A549 (cell line): Measurements from ENCODE around the gene PTTG1IP. TPM values are rescaled to one million over a fixed set of nuclear protein-coding genes. Genes with fewer than 3 reads are reported as not detected.

Experiments
- ATAC-seq, 2 experiments: fragments of 200-7000 bp in 1 of 2; fragments of >200 bp in 1 of 2; cut with Nextera tagmentation in 1 of 2; cut with Tn5 transposase in 1 of 2; 3 replicates each; pipeline versions ENCODE4 v1.8.0 to v1.9.1; 2018 to 2020; ENCODE audit warnings: mild to moderate bottlenecking in 1 of 2, moderate library complexity in 1 of 2
- CTCF ChIA-PET: fragments of 300-600 bp; sonication (Branson Sonifier 250); formaldehyde crosslinking; extraction: SDS; loops from one replicate; lab custom pipeline; 2021; ENCODE audit warnings: antibody characterized with exemption, inconsistent platforms; lab: Yijun Ruan, JAX
- POLR2A ChIA-PET: fragments of 350-600 bp; formaldehyde crosslinking; extraction: SDS; loops from one replicate; lab custom pipeline; 2021; ENCODE audit warnings: antibody characterized with exemption, inconsistent platforms; lab: Yijun Ruan, JAX
- DNase-seq, 2 experiments: peaks; one replicate each; pipeline versions ENCODE4 v3.0.0 to v3.0.0-alpha.2; 2011 to 2016; ENCODE audit warnings: low read depth in 1 of 2, low spot score in 1 of 2
- FAIRE-seq: peaks from 2 replicates; lab custom pipeline; 2011; peaks lifted over from hg19 to GRCh38; lab: Jason Lieb, UNC
- H3K27ac ChIP-seq, 2 experiments: fragments of >200 bp; sonication (Bioruptor Twin); formaldehyde crosslinking; 3 replicates each; pipeline ENCODE4 v1.5.1; 2016 to 2017
- H3K4me1 ChIP-seq: fragments of >200 bp; sonication (Bioruptor Twin); formaldehyde crosslinking; 3 replicates; pipeline ENCODE4 v1.6.1; 2016
- H3K4me2 ChIP-seq: fragments of >200 bp; sonication (Bioruptor Twin); formaldehyde crosslinking; 3 replicates; pipeline ENCODE4 v1.6.1; 2016
- H3K4me3 ChIP-seq: fragments of >200 bp; sonication (Bioruptor Twin); formaldehyde crosslinking; 3 replicates; pipeline ENCODE4 v1.5.1; 2016
- H3K9me3 ChIP-seq: fragments of >200 bp; sonication (Bioruptor Twin); formaldehyde crosslinking; 3 replicates; pipeline ENCODE4 v1.6.1; 2016
- BCL3 ChIP-seq: fragments of >200 bp; sonication (Bioruptor Twin); formaldehyde crosslinking; IDR thresholded peaks from 3 replicates; pipeline ENCODE4 v1.6.1; 2016
- CBX8 ChIP-seq: fragments of 200-600 bp; sonication (generic); IDR thresholded peaks from 2 replicates; pipeline ENCODE4 v1.6.1; 2016
- CHD2 ChIP-seq: fragments of 150-350 bp; IDR thresholded peaks from 2 replicates; pipeline ENCODE4 v1.6.1; 2014; ENCODE audit warnings: low read length; ENCODE audit not compliant: partially characterized antibody
- CHD4 ChIP-seq: fragments of 200-600 bp; sonication (generic); IDR thresholded peaks from 2 replicates; pipeline ENCODE4 v1.6.1; 2016; ENCODE audit warnings: antibody characterized with exemption, mild to moderate bottlenecking, borderline replicate concordance
- CTCF ChIP-seq: fragments of >200 bp; sonication (Bioruptor Twin); formaldehyde crosslinking; IDR thresholded peaks from 3 replicates; pipeline ENCODE4 v1.5.1; 2016
- E2F6 ChIP-seq: IDR thresholded peaks from 2 replicates; pipeline ENCODE4 v1.6.1; 2012; ENCODE audit warnings: low read depth, borderline replicate concordance
- EP300 ChIP-seq, 2 experiments: fragments of >200 bp; sonication (Bioruptor Twin); formaldehyde crosslinking; IDR thresholded peaks; 2 replicates in 1 of 2; 3 replicates in 1 of 2; pipeline ENCODE4 v1.6.1; 2016 to 2017
- HDAC2 ChIP-seq: fragments of 200-600 bp; sonication (generic); IDR thresholded peaks from 2 replicates; pipeline ENCODE4 v1.6.1; 2016
- HES2 ChIP-seq: fragments of >200 bp; sonication (Bioruptor Twin); formaldehyde crosslinking; IDR thresholded peaks from 2 replicates; pipeline ENCODE4 v1.6.1; 2016
- HMGXB4 ChIP-seq: fragments of 250-450 bp; sonication (Bioruptor Pico); IDR thresholded peaks from 2 replicates; pipeline ENCODE4 v1.5.0; 2021; ENCODE audit warnings: mild to moderate bottlenecking, moderate library complexity, borderline replicate concordance
- HOXA7 ChIP-seq: fragments of 250-450 bp; sonication (Bioruptor Pico); IDR thresholded peaks from 2 replicates; pipeline ENCODE4 v1.5.0; 2020; ENCODE audit warnings: mild to moderate bottlenecking, moderate library complexity
- KDM1A ChIP-seq: fragments of 200-600 bp; sonication (generic); IDR thresholded peaks from 2 replicates; pipeline ENCODE4 v1.6.1; 2016; ENCODE audit warnings: low read depth, mild to moderate bottlenecking
- KDM5A ChIP-seq: fragments of 200-600 bp; sonication (generic); IDR thresholded peaks from 2 replicates; pipeline ENCODE4 v1.6.1; 2016; ENCODE audit warnings: antibody characterized with exemption, mild to moderate bottlenecking
- MAFK ChIP-seq: fragments of 450-650 bp; IDR thresholded peaks from 2 replicates; pipeline ENCODE4 v1.6.1; 2014; ENCODE audit not compliant: partially characterized antibody
- MAZ ChIP-seq: fragments of 150-350 bp; IDR thresholded peaks from 2 replicates; pipeline ENCODE4 v1.6.1; 2014; ENCODE audit warnings: antibody characterized with exemption, low read depth, low read length, borderline replicate concordance
- MYC ChIP-seq: IDR thresholded peaks from 2 replicates; pipeline ENCODE4 v1.6.1; 2012; ENCODE audit warnings: mild to moderate bottlenecking, inconsistent platforms, low read length, improper control_type of control experiment, borderline replicate concordance
- PHF8 ChIP-seq: fragments of 200-600 bp; sonication (generic); IDR thresholded peaks from 2 replicates; pipeline ENCODE4 v1.6.1; 2016; ENCODE audit warnings: low read depth, mild to moderate bottlenecking, antibody characterized with exemption, moderate library complexity, borderline replicate concordance
- POLR2AphosphoS2 ChIP-seq: conservative IDR thresholded peaks from 2 replicates; pipeline ENCODE4 v1.6.1; 2012; ENCODE audit warnings: low read length, improper control_type of control experiment, inconsistent platforms
- RFX5 ChIP-seq: fragments of 450-650 bp; IDR thresholded peaks from 2 replicates; pipeline ENCODE4 v1.7.1; 2014; ENCODE audit warnings: antibody characterized with exemption, mild to moderate bottlenecking, moderate library complexity
- RNF2 ChIP-seq: fragments of 200-600 bp; sonication (generic); IDR thresholded peaks from 2 replicates; pipeline ENCODE4 v1.6.1; 2016; ENCODE audit warnings: low read depth, mild to moderate bottlenecking, antibody characterized with exemption, moderate library complexity, borderline replicate concordance
- SREBF2 ChIP-seq: fragments of 450-650 bp; IDR thresholded peaks from 2 replicates; pipeline ENCODE4 v1.6.1; 2014; ENCODE audit warnings: mild to moderate bottlenecking, moderate library complexity
- TFCP2L1 ChIP-seq: fragments of 250-450 bp; sonication (Bioruptor Pico); IDR thresholded peaks from 2 replicates; pipeline ENCODE4 v1.5.0; 2021; ENCODE audit warnings: mild to moderate bottlenecking
- USF2 ChIP-seq: fragments of 450-650 bp; IDR thresholded peaks from 2 replicates; pipeline ENCODE4 v1.6.1; 2014; ENCODE audit warnings: antibody characterized with exemption
- ZFP36 ChIP-seq: fragments of 450-650 bp; IDR thresholded peaks from 2 replicates; pipeline ENCODE4 v1.6.1; 2014; ENCODE audit warnings: borderline replicate concordance; ENCODE audit not compliant: partially characterized antibody
- WGBS: methylation state at CpG from one replicate; pipeline ENCODE4 v1.1.6; 2017; ENCODE audit errors: missing lambda C conversion rate; 5-methylcytosine and 5-hydroxymethylcytosine counted together
- polyA plus RNA-seq, 4 experiments: library from polyadenylated mRNA; depleted of rRNA in 3 of 4; stranded (reverse); fragments of >200 nt; fragmentation: RNase III in 1 of 4; extraction: RNeasy Plus Mini Kit Qiagen cat#74134 plus additional on column Dnase treatment in 1 of 4; gene quantifications; 2 replicates in 3 of 4; 3 replicates in 1 of 4; pipeline ENCODE4 v1.2.3, GENCODE V29; 2011 to 2017

Gene PTTG1IP
- polyA plus RNA-seq, 2 of the 4 experiments (the other 2 are of a cell fraction), result 98.7 to 99.4 TPM

- TF ChIP-seq CBX8, result no peak
- TF ChIP-seq POLR2AphosphoS2, result no peak
- TF ChIP-seq HES2, result no peak
- TF ChIP-seq SREBF2, result no peak
- no peak for TF ChIP-seq KDM1A
- TF ChIP-seq KDM5A, result no peak
- no peak for TF ChIP-seq CHD4
- no peak for TF ChIP-seq ZFP36
- TF ChIP-seq HDAC2, result no peak
- TF ChIP-seq PHF8, result no peak
- no peak for TF ChIP-seq MAZ
- no peak for TF ChIP-seq TFCP2L1
- TF ChIP-seq EP300 (IDR thresholded peaks at IDR 0.05), result no peak
- TF ChIP-seq, all 56 proteins: peak for 0
- no peak overlapping the region for H3K27ac ChIP-seq
- FAIRE-seq, result no peak
- no peaks in the 10 kb centered on the region for H3K9me3 ChIP-seq
- H3K4me1 ChIP-seq, result 0 out of 3 replicates have a peak, but pooled peaks cover 12% of the 10 kb centered on the region
- H3K4me3 ChIP-seq, result no peak overlapping the region
- DNase-seq, result no peak
- CTCF ChIA-PET, result interaction anchor here (0.7 kb wide), 1 partner anchor 11 kb away, joined by 3 read pairs; no protein-coding TSS in a partner anchor
- 75% methylated on average over 7 of the region's 11 CpGs for WGBS
- POLR2A ChIA-PET, result no interaction called here
- ATAC-seq, result no peak
- H3K4me2 ChIP-seq, result no peak overlapping the region
Observed at GRCh38 chr21:44840771-44841170, 32.7 kb downstream of the PTTG1IP start.

- WGBS, result 90% methylated on average over 7 of the region's 9 CpGs
- ChIA-PET CTCF (interaction anchor here (1.1 kb wide), 1 partner anchor 111 kb away, joined by 3 read pairs; no protein-coding TSS in a partner anchor), POLR2A (no interaction called here)
- FAIRE-seq (no peak), ATAC-seq (no peak), DNase-seq (no peak)
- Histone ChIP-seq H3K4me3 (no peak overlapping the region), H3K4me2 (no peak overlapping the region), H3K27ac (no peak overlapping the region), H3K4me1 (0 out of 3 replicates have a peak, but pooled peaks cover 7% of the 10 kb centered on the region), H3K9me3 (no peaks in the 10 kb centered on the region)
- TF ChIP-seq CTCF (no peak), USF2 (no peak), MAFK (no peak), RNF2 (no peak), RFX5 (no peak)
Observed at GRCh38 chr21:44838951-44839350, 34.5 kb downstream of the PTTG1IP start.

GRCh38 chr21:44838039-44838895 lies 35.2 kb downstream of the PTTG1IP start:
- peak in 1 of 2 experiments; percentile 36; a peak in 1 of 6 replicates for ATAC-seq
- H3K27ac ChIP-seq, result no peak overlapping the region
- ChIA-PET POLR2A (no interaction called here), CTCF (no interaction called here)
- FAIRE-seq, result no peak
- no peak for DNase-seq
- H3K9me3 ChIP-seq, result no peaks in the 10 kb centered on the region
- H3K4me3 ChIP-seq, result no peak overlapping the region
- H3K4me1 ChIP-seq, result 0 out of 3 replicates have a peak, but pooled peaks cover 7% of the 10 kb centered on the region
- H3K4me2 ChIP-seq, result no peak overlapping the region
- WGBS, result 90% methylated on average over 11 of the region's 30 CpGs
- no peak for TF ChIP-seq CHD2
- no peak for TF ChIP-seq USF2
- TF ChIP-seq HOXA7 (CRISPR knock-in tag), result no peak
- TF ChIP-seq KDM1A, result no peak
- no peak for TF ChIP-seq HMGXB4
- no peak for TF ChIP-seq BCL3
- TF ChIP-seq RNF2, result no peak
- TF ChIP-seq MYC, result no peak
- TF ChIP-seq E2F6, result no peak
- TF ChIP-seq MAFK, result no peak
